ENCODE data around the gene CTCF. TPM values are rescaled to one million over a fixed set of nuclear protein-coding genes. Genes with fewer than 3 reads are reported as not detected.

Gene CTCF
- total and polyA plus RNA-seq, 2 experiments from 2014 or later, result 64.5 to 72.3 TPM

GRCh38 chr16:67662653-67663010, 100.3 kb downstream of the CTCF start (continued):
- TF ChIP-seq ZNF462 (CRISPR knock-in tag; IDR thresholded peaks at IDR 0.05), result no peak

GRCh38 chr16:67663151-67663876, 101.0 kb downstream of the CTCF start:
- ATAC-seq (peak; percentile 1; the same call in 1 of the 3 replicates), DNase-seq (ENCODE audit: low spot score) (peak; percentile 85)
- Histone ChIP-seq H3K27me3 (ENCODE audit: insufficient read depth) (peaks cover 10% of the 10 kb centered on the region), H3K36me3 (ENCODE audit: insufficient read depth) (no peaks in the 10 kb centered on the region), H3K4me1 (ENCODE audit: insufficient read depth) (peaks cover 14% of the 10 kb centered on the region; the same call in 1 of the 2 replicates), H2AFZ (no peak overlapping the region), H3K79me2 (replicated peaks; ENCODE audit: insufficient read depth) (no peaks in the 10 kb centered on the region), H3K9me2 (ENCODE audit: insufficient read depth) (no peaks in the 10 kb centered on the region), H3F3A (replicated peaks; ENCODE audit: low read depth) (peaks cover 30% of the 10 kb centered on the region), H3K4me3 (no peak overlapping the region), H4K20me1 (replicated peaks; ENCODE audit: insufficient read depth) (peaks cover 5% of the 10 kb centered on the region; the same call in 1 of the 2 replicates), H3K4me2 (no peak overlapping the region), H3K27ac (ENCODE audit: low read depth) (no peak overlapping the region)
- Mint-ChIP-seq H3K36me3 (ENCODE audit: low read depth) (peaks cover 3% of the 10 kb centered on the region), H3K4me1 (peaks cover 20% of the 10 kb centered on the region), H3K27me3 (ENCODE audit: insufficient read depth, low read depth, poor library complexity) (peaks cover 27% of the 10 kb centered on the region), H3K4me3 (peak overlapping the region; percentile 57; the same call in 2 of the 3 replicates), H3K9me3 (no peaks in the 10 kb centered on the region; the same call in 2 of the 3 replicates), H3K27ac (no peak overlapping the region)
- TF ChIP-seq CTCF (conservative IDR thresholded peaks at IDR 0.05; ENCODE audit: low read depth in 2 of 2) (peak; percentile 55 to 67), JUNB (IDR thresholded peaks at IDR 0.05; ENCODE audit: unreplicated experiment) (no peak)
